HG03575 (cell line): ENCODE data around the gene SMTNL2.
"Not testable (repeated sequence)": the region's sequence is repeated elsewhere in the genome, so short reads cannot be mapped to it uniquely, and the experiment has no call there.

ENCODE experiments used
- ATAC-seq: cut with Tn5 transposase; IDR thresholded peaks from one replicate; pipeline ENCODE4 v1.9.1; 2021; ENCODE audit not compliant: unreplicated experiment, insufficient number of reproducible peaks, low FRiP score; ENCODE audit errors: extremely low read depth

Gene SMTNL2

GRCh38 chr17:4641297-4642195, 57.2 kb downstream of the SMTNL2 start, which contains the start of gene ALOX15:
Gene ALOX15, minus strand, starts transcription at chr17:4641678. Its CDS starts 27 bp downstream, at chr17:4641651.
- no peak for ATAC-seq

- ATAC-seq = no peak
Observed at GRCh38 chr17:4642286-4642685, 58.0 kb downstream of the SMTNL2 start.

GRCh38 chr17:4643676-4644075, 59.3 kb downstream of the SMTNL2 start:
- no peak for ATAC-seq

- no peak for ATAC-seq
Observed at GRCh38 chr17:4645642-4646041, 61.3 kb downstream of the SMTNL2 start.

GRCh38 chr17:4648741-4649140, 64.4 kb downstream of the SMTNL2 start:
- ATAC-seq = no peak

GRCh38 chr17:4652997-4653396, 68.7 kb downstream of the SMTNL2 start:
- ATAC-seq = no peak

- not testable (repeated sequence) for ATAC-seq
Observed at GRCh38 chr17:4655933-4656332, 71.6 kb downstream of the SMTNL2 start.

- ATAC-seq = no peak
Observed at GRCh38 chr17:4657678-4658077, 73.3 kb downstream of the SMTNL2 start.
